B cell (primary cell): ENCODE results near the gene SNRPE. TPM values are rescaled to one million over a fixed set of nuclear protein-coding genes. Genes with fewer than 3 reads are reported as not detected.

Source experiments
- ATAC-seq: fragments of 200-7000 bp; cut with Tn5 transposase; one replicate; pipeline ENCODE4 v1.10.0; 2021; ENCODE audit warnings: low read depth, mild to moderate bottlenecking, moderate number of reproducible peaks, moderate library complexity
- CTCF ChIA-PET: fragments of 350-600 bp; sonication (Branson Sonifier 250); formaldehyde crosslinking; loops from one replicate; lab custom pipeline; 2021; ENCODE audit warnings: antibody characterized with exemption, inconsistent platforms; lab: Charles Lee
- POLR2A ChIA-PET: fragments of 350-600 bp; sonication (Branson Sonifier 250); formaldehyde crosslinking; loops from one replicate; lab custom pipeline; 2021; ENCODE audit warnings: antibody characterized with exemption; lab: Charles Lee
- DNase-seq: peaks from one replicate; pipeline ENCODE4 v3.0.0; 2013
- H2AFZ ChIP-seq: 2 replicates; pipeline ENCODE4 v1.6.1; 2012; ENCODE audit warnings: mild to moderate bottlenecking, low read depth, low read length; ENCODE audit not compliant: insufficient read depth, poor library complexity, severe bottlenecking
- H3K27ac ChIP-seq, 2 donors: 1 replicate in 1 of 2; 2 replicates in 1 of 2; pipeline ENCODE4 v1.5.1; 2012 to 2013; ENCODE audit warnings: low read length in 2 of 2, mild to moderate bottlenecking in 2 of 2, moderate library complexity in 1 of 2
- H3K27me3 ChIP-seq, 4 experiments: fragments of 200-600 bp in 1 of 4; sonication (generic) in 1 of 4; replicated peaks in 1 of 4; 1 replicate in 2 of 4; 2 replicates in 2 of 4; pipeline versions ENCODE4 v1.6.1 to v1.7.0; 2013 to 2016; ENCODE audit warnings: low read length in 3 of 4, mild to moderate bottlenecking in 2 of 4, mixed read lengths in 1 of 4, moderate library complexity in 1 of 4; ENCODE audit not compliant: insufficient read depth in 4 of 4, control insufficient read depth in 3 of 4; ENCODE audit errors: control extremely low read depth in 1 of 4
- H3K36me3 ChIP-seq, 2 experiments: replicated peaks in 1 of 2; 1 replicate in 1 of 2; 2 replicates in 1 of 2; pipeline versions ENCODE4 v1.6.1 to v1.7.1; 2013; ENCODE audit warnings: low read length in 1 of 2; ENCODE audit not compliant: insufficient read depth in 2 of 2, control insufficient read depth in 1 of 2; ENCODE audit errors: control extremely low read depth in 1 of 2, extremely low read depth in 1 of 2
- H3K4me1 ChIP-seq, 2 donors: fragments of 200-600 bp in 1 of 2; sonication (generic) in 1 of 2; 1 replicate in 1 of 2; 2 replicates in 1 of 2; pipeline versions ENCODE4 v1.5.1 to v1.6.1; 2013 to 2017; ENCODE audit warnings: low read length in 2 of 2; ENCODE audit not compliant: control insufficient read depth in 2 of 2, insufficient read depth in 2 of 2
- H3K4me2 ChIP-seq: replicated peaks from 2 replicates; pipeline ENCODE3; 2012; ENCODE audit warnings: mild to moderate bottlenecking, low read depth, low read length; ENCODE audit not compliant: poor library complexity, severe bottlenecking
- H3K4me3 ChIP-seq, 5 experiments: fragments of 200-600 bp in 1 of 5; sonication (generic) in 1 of 5; 1 replicate in 3 of 5; 2 replicates in 2 of 5; pipeline versions ENCODE4 v1.5.1 to v1.7.0; 2011 to 2016; ENCODE audit warnings: low read length in 4 of 5, mild to moderate bottlenecking in 4 of 5, low read depth in 2 of 5, control low read depth in 1 of 5, moderate library complexity in 1 of 5; ENCODE audit not compliant: insufficient read depth in 1 of 5; ENCODE audit errors: control extremely low read depth in 1 of 5, extremely low read depth in 1 of 5
- H3K79me2 ChIP-seq: fragments of 200-600 bp; sonication (generic); one replicate; pipeline ENCODE4 v1.6.0; 2016; ENCODE audit warnings: low read length; ENCODE audit not compliant: control insufficient read depth, insufficient read depth
- H3K9ac ChIP-seq: fragments of 200-600 bp; sonication (generic); 2 replicates; pipeline ENCODE4 v1.6.1; 2017; ENCODE audit warnings: mild to moderate bottlenecking, low read length, moderate library complexity
- H3K9me3 ChIP-seq, 3 donors: one replicate each; pipeline versions ENCODE4 v1.6.1 to v1.7.1; 2013; ENCODE audit warnings: low read length in 2 of 3; ENCODE audit not compliant: control insufficient read depth in 2 of 3, insufficient read depth in 1 of 3; ENCODE audit errors: control extremely low read depth in 1 of 3
- H4K20me1 ChIP-seq: 2 replicates; pipeline ENCODE4 v1.6.0; 2012; ENCODE audit warnings: mild to moderate bottlenecking, low read length; ENCODE audit not compliant: insufficient read depth, control insufficient read depth, poor library complexity, severe bottlenecking
- H3K27ac Mint-ChIP-seq: one replicate; pipeline ENCODE4 v1.8.0; 2021; ENCODE audit warnings: mixed read lengths
- H3K27me3 Mint-ChIP-seq: one replicate; pipeline ENCODE4 v1.8.0; 2021; ENCODE audit warnings: mixed read lengths
- H3K4me1 Mint-ChIP-seq: one replicate; pipeline ENCODE4 v1.8.0; 2021; ENCODE audit warnings: mixed read lengths
- H3K4me3 Mint-ChIP-seq: one replicate; pipeline ENCODE4 v1.8.0; 2021; ENCODE audit warnings: mixed read lengths
- H3K9me3 Mint-ChIP-seq: one replicate; pipeline ENCODE4 v1.8.0; 2022; ENCODE audit warnings: mixed read lengths; ENCODE audit not compliant: insufficient read depth
- EZH2 ChIP-seq: IDR thresholded peaks from 2 replicates; pipeline ENCODE4 v1.6.1; 2012; ENCODE audit warnings: borderline replicate concordance, low read depth, mild to moderate bottlenecking, moderate library complexity, low read length; ENCODE audit not compliant: insufficient read depth, poor library complexity, severe bottlenecking
- WGBS: methylation state at CpG from one replicate; pipeline ENCODE4 v1.1.5; 2013; ENCODE audit warnings: missing lambda C conversion rate; ENCODE audit not compliant: insufficient coverage; 5-methylcytosine and 5-hydroxymethylcytosine counted together
- intact Hi-C: fragments of 100-400 bp; cut with micrococcal nuclease; formaldehyde crosslinking; loops from one replicate; pipeline ENCODE4 v1.10.0; 2022
- polyA plus RNA-seq: library from polyadenylated mRNA; depleted of rRNA; stranded (reverse); fragments of >200 nt; gene quantifications from 2 replicates; pipeline ENCODE4 v1.2.3, GENCODE V29; 2012
- small RNA-seq: library from RNA; depleted of rRNA; stranded (forward); fragments of <200 nt; gene quantifications from one replicate; pipeline ENCODE3, GENCODE V24; 2012; ENCODE audit warnings: low replicate concordance, low read depth; ENCODE audit not compliant: insufficient read length
- total RNA-seq, 2 donors: library from RNA; stranded (reverse); fragments of 120-200 nt in 1 of 2; gene quantifications; 1 replicate in 1 of 2; 2 replicates in 1 of 2; pipeline versions ENCODE4 v1.2.3 to v1.2.4, GENCODE V29; 2013 to 2022
- TF ChIP-seq, protein P1 (sequence below): fragments of 200-600 bp; IDR thresholded peaks from one replicate; pipeline ENCODE4 v1.8.0; 2022; ENCODE audit warnings: antibody characterized with exemption, mild to moderate bottlenecking

Gene SNRPE
- total and polyA plus RNA-seq, 2 donors (not counting 1 experiment from before 2014, with no cell fraction given): 76.9 to 80.8 TPM

GRCh38 chr1:203916756-203917155 is 55.4 kb downstream of the SNRPE start:
- Histone ChIP-seq H3K9me3 (no peaks in the 10 kb centered on the region), H3K27me3 (peaks cover 0 to 5% (median 0%) of the 10 kb centered on the region in 4 experiments), H3K4me3 (no peak overlapping the region), H3K27ac (no peak overlapping the region), H3K4me2 (no peak overlapping the region), H3K9ac (no peak overlapping the region), H4K20me1 (no peaks in the 10 kb centered on the region), H3K36me3 (no peaks in the 10 kb centered on the region), H3K4me1 (no peaks in the 10 kb centered on the region), H3K79me2 (no peaks in the 10 kb centered on the region), H2AFZ (no peak overlapping the region)
- DNase-seq: no peak
- intact Hi-C loops: no loop called here
- ATAC-seq: no peak
- H3K4me3 Mint-ChIP-seq: no peak overlapping the region
- TF ChIP-seq, protein P1, sequence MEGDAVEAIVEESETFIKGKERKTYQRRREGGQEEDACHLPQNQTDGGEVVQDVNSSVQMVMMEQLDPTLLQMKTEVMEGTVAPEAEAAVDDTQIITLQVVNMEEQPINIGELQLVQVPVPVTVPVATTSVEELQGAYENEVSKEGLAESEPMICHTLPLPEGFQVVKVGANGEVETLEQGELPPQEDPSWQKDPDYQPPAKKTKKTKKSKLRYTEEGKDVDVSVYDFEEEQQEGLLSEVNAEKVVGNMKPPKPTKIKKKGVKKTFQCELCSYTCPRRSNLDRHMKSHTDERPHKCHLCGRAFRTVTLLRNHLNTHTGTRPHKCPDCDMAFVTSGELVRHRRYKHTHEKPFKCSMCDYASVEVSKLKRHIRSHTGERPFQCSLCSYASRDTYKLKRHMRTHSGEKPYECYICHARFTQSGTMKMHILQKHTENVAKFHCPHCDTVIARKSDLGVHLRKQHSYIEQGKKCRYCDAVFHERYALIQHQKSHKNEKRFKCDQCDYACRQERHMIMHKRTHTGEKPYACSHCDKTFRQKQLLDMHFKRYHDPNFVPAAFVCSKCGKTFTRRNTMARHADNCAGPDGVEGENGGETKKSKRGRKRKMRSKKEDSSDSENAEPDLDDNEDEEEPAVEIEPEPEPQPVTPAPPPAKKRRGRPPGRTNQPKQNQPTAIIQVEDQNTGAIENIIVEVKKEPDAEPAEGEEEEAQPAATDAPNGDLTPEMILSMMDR: no peak
- no peak for TF ChIP-seq EZH2
- ChIA-PET CTCF (no interaction called here), POLR2A (no interaction called here)
- no peak overlapping the region for H3K27ac Mint-ChIP-seq
- H3K27me3 Mint-ChIP-seq: peaks cover 7% of the 10 kb centered on the region
- WGBS: 80% methylated on average over 1 of the region's 2 CpGs
- H3K4me1 Mint-ChIP-seq: no peaks in the 10 kb centered on the region
- H3K9me3 Mint-ChIP-seq: no peaks in the 10 kb centered on the region

Small RNAs within 50 kb of the gene (small RNA-seq; reads per million reads assigned to genes)
- not detected for gene HSPE1P6

Other genes with a start within 250 kb of the SNRPE start
- gene ATP2B4, start 234.8 kb upstream of the SNRPE start, total RNA-seq: 15.3 and 17.0 TPM in 2 replicates
- gene ATP2B4, start 234.8 kb upstream of the SNRPE start, polyA plus RNA-seq: 4.3 and 6.0 TPM in 2 replicates
- gene LAX1, start 96.4 kb upstream of the SNRPE start, total RNA-seq: 20.5 and 23.5 TPM in 2 replicates
- gene LAX1, start 96.4 kb upstream of the SNRPE start, polyA plus RNA-seq: 7.9 and 11.3 TPM in 2 replicates
- 39.7 and 40.0 TPM in 2 replicates for gene ZBED6, start 66.0 kb upstream of the SNRPE start, total RNA-seq
- gene ZBED6, start 66.0 kb upstream of the SNRPE start, polyA plus RNA-seq: 1.1 and 2.8 TPM in 2 replicates
- gene ZC3H11A, start 66.0 kb upstream of the SNRPE start, total RNA-seq: 117 and 130 TPM in 2 replicates
- gene ZC3H11A, start 66.0 kb upstream of the SNRPE start, polyA plus RNA-seq: 72.1 and 90.2 TPM in 2 replicates
- gene SOX13, start 211.5 kb downstream of the SNRPE start, total RNA-seq: 0.15 TPM in 2 replicates
- 0.19 and 1.3 TPM in 2 replicates for gene SOX13, start 211.5 kb downstream of the SNRPE start, polyA plus RNA-seq